Vagina (tissue), 2 donors: ENCODE results near the gene DBX2.

Experiments
- CTCF ChIP-seq, 3 experiments: fragments of 450-650 bp in 2 of 3; fragments of 200-600 bp in 1 of 3; sonication (generic) in 1 of 3; IDR thresholded peaks; one replicate each; pipeline ENCODE4 v1.5.1; 2017 to 2019; ENCODE audit warnings: antibody characterized with exemption in 3 of 3, mild to moderate bottlenecking in 2 of 3, moderate library complexity in 2 of 3
- POLR2A ChIP-seq, 2 donors: fragments of 450-650 bp; IDR thresholded peaks; one replicate each; pipeline ENCODE4 v1.6.1; 2017; ENCODE audit warnings: antibody characterized with exemption in 2 of 2, mild to moderate bottlenecking in 2 of 2, moderate library complexity in 2 of 2
- POLR2AphosphoS5 ChIP-seq, 2 donors: sonication (generic); formaldehyde crosslinking; IDR thresholded peaks; one replicate each; pipeline ENCODE4 v1.9.0; 2017; ENCODE audit warnings: antibody characterized with exemption in 2 of 2, mild to moderate bottlenecking in 2 of 2, low read depth in 1 of 2; ENCODE audit not compliant: insufficient read depth in 1 of 2

DNA sequence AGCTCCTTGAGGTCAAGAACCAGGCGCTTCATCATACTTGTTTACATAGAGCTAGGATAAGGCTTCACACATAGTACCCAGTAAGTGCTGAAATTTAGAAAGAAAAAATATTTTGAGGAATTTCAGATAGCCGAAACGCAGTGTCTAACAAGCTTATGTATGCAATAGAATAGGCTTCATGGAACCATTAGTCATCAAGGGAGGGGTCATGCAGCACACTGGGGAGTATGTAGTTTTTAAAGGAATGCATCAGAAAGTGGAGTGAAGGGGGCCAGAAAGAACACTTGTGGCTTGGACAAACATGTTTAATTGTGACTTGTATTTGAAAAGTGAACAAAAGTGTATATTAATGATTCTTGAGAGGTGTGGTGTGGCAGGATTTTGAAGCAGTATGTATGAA is 38.1 kb downstream of the DBX2 start:
- TF ChIP-seq CTCF (IDR thresholded peaks at IDR 0.05) (no peak), POLR2A (IDR thresholded peaks at IDR 0.05) (no peak), POLR2AphosphoS5 (IDR thresholded peaks at IDR 0.05; ENCODE audit: insufficient read depth in 1 of 2, low read depth in 1 of 2) (no peak)
